HepG2 (cell line): ENCODE measurements around the gene NT5DC1. TPM values are rescaled to one million over a fixed set of nuclear protein-coding genes. Genes with fewer than 3 reads are reported as not detected.

Experiments
- CAMTA2 ChIP-seq: sonication (generic); formaldehyde crosslinking; IDR thresholded peaks from 2 replicates; pipeline ENCODE4 v1.4.0; 2020; ENCODE audit warnings: mild to moderate bottlenecking, missing genetic modification reagents, borderline replicate concordance
- FOSL2 ChIP-seq: sonication (generic); formaldehyde crosslinking; IDR thresholded peaks from 2 replicates; pipeline ENCODE4 v1.4.0; 2020; ENCODE audit warnings: missing genetic modification reagents
- FOXA1 ChIP-seq, 2 experiments: fragments of 450-650 bp in 1 of 2; sonication (generic) in 1 of 2; formaldehyde crosslinking in 1 of 2; IDR thresholded peaks; 2 replicates each; pipeline versions ENCODE4 v1.4.0 to v1.6.1; 2016 to 2020; ENCODE audit warnings: missing genetic modification reagents in 1 of 2
- GATAD1 ChIP-seq: IDR thresholded peaks from 2 replicates; pipeline ENCODE4 v1.6.1; 2016; ENCODE audit warnings: missing genetic modification reagents, missing compliant biosample characterization
- NFE2 ChIP-seq: sonication (generic); formaldehyde crosslinking; IDR thresholded peaks from 2 replicates; pipeline ENCODE4 v1.4.0; 2020; ENCODE audit warnings: missing genetic modification reagents
- NFE2L2 ChIP-seq: fragments of 150-350 bp; IDR thresholded peaks from 2 replicates; pipeline ENCODE4 v1.6.1; 2014; ENCODE audit warnings: low read length
- NR2C2 ChIP-seq: sonication (generic); formaldehyde crosslinking; IDR thresholded peaks from 2 replicates; pipeline ENCODE4 v1.4.0; 2020; ENCODE audit warnings: missing genetic modification reagents, mild to moderate bottlenecking, moderate library complexity, borderline replicate concordance
- PHB2 ChIP-seq: fragments of 450-650 bp; IDR thresholded peaks from 2 replicates; pipeline ENCODE4 v1.6.1; 2018; ENCODE audit not compliant: partially characterized antibody
- SAP130 ChIP-seq: IDR thresholded peaks from 2 replicates; pipeline ENCODE4 v1.6.1; 2016; ENCODE audit warnings: low read depth
- SIX4 ChIP-seq: sonication (generic); formaldehyde crosslinking; IDR thresholded peaks from 2 replicates; pipeline ENCODE4 v1.4.0; 2020; ENCODE audit warnings: missing genetic modification reagents
- SSRP1 ChIP-seq: IDR thresholded peaks from 2 replicates; pipeline ENCODE4 v1.6.1; 2016; ENCODE audit warnings: control low read depth
- ZNF10 ChIP-seq: sonication (generic); formaldehyde crosslinking; IDR thresholded peaks from 2 replicates; pipeline ENCODE4 v1.4.0; 2020; ENCODE audit warnings: mild to moderate bottlenecking, low read depth, missing genetic modification reagents, borderline replicate concordance
- ZNF124 ChIP-seq: sonication (generic); formaldehyde crosslinking; IDR thresholded peaks from 2 replicates; pipeline ENCODE4 v1.4.0; 2020; ENCODE audit warnings: missing genetic modification reagents
- ZNF292 ChIP-seq: sonication (generic); formaldehyde crosslinking; IDR thresholded peaks from 2 replicates; pipeline ENCODE4 v1.8.1; 2022; ENCODE audit warnings: mild to moderate bottlenecking, low read depth, missing genetic modification reagents, borderline replicate concordance
- ZNF652 ChIP-seq: IDR thresholded peaks from 2 replicates; pipeline ENCODE4 v1.6.1; 2016; ENCODE audit warnings: low read depth, borderline replicate concordance
- polyA plus RNA-seq, 8 experiments: library from polyadenylated mRNA; depleted of rRNA in 3 of 8; stranded (reverse) in 7 of 8; unstranded in 1 of 8; fragments of >200 nt; fragmentation: Illumina TruSeq in 4 of 8; extraction: Trizol in 4 of 8; gene quantifications; 2 replicates each; pipeline versions ENCODE4 v1.2.1 to v1.2.3, GENCODE V29; 2011 to 2016; ENCODE audit warnings: low read depth in 4 of 8, missing spikeins in 1 of 8, mixed read lengths in 1 of 8; ENCODE audit not compliant: insufficient read depth in 1 of 8
- total RNA-seq, 5 experiments: library from RNA; depleted of rRNA; stranded (reverse); fragments of >200 nt; fragmentation: Illumina TruSeq; extraction: Trizol; gene quantifications; 2 replicates each; pipeline ENCODE4 v1.2.3, GENCODE V29; 2016; ENCODE audit warnings: low read depth in 1 of 5
- TF ChIP-seq, protein P1 (sequence below): sonication (generic); formaldehyde crosslinking; IDR thresholded peaks from 2 replicates; pipeline ENCODE4 v1.4.0; 2020; ENCODE audit warnings: missing genetic modification reagents, borderline replicate concordance
- TF ChIP-seq, protein P2 (sequence below): sonication (generic); formaldehyde crosslinking; IDR thresholded peaks from 2 replicates; pipeline ENCODE4 v1.4.0; 2020; ENCODE audit warnings: low read depth, missing genetic modification reagents
- TF ChIP-seq, protein P3 (sequence below): sonication (generic); formaldehyde crosslinking; IDR thresholded peaks from 2 replicates; pipeline ENCODE4 v1.4.0; 2020; ENCODE audit warnings: missing genetic modification reagents, mild to moderate bottlenecking, borderline replicate concordance
- TF ChIP-seq, protein P4 (sequence below): sonication (generic); formaldehyde crosslinking; IDR thresholded peaks from 2 replicates; pipeline ENCODE4 v1.4.0; 2020; ENCODE audit warnings: missing genetic modification reagents

Gene NT5DC1
- total and polyA plus RNA-seq, 2 of the 13 experiments (the other 11 are each of a cell fraction or from before 2014, with no cell fraction given) = 27.0 to 56.1 TPM

DNA sequence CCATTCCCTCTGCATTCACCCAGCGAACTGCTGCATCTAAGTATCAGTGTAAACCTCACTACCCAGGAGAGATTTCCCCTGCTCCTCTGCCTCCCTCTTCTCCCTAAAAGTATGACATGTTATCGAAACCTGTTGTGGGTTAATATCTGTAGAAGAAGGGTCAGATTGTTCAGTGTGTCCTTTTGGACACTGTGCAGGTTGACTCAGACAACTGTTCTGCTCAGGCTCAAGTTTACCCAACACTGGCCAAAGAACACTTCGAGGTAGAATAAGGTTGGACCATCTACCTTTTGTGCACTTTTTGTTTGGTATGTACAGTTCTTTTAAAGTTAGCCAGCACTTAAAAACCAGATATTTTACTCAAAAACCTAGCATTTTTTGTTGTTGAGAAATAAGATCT, 4.6 kb downstream of the NT5DC1 start (continued):
- TF ChIP-seq, protein P1, sequence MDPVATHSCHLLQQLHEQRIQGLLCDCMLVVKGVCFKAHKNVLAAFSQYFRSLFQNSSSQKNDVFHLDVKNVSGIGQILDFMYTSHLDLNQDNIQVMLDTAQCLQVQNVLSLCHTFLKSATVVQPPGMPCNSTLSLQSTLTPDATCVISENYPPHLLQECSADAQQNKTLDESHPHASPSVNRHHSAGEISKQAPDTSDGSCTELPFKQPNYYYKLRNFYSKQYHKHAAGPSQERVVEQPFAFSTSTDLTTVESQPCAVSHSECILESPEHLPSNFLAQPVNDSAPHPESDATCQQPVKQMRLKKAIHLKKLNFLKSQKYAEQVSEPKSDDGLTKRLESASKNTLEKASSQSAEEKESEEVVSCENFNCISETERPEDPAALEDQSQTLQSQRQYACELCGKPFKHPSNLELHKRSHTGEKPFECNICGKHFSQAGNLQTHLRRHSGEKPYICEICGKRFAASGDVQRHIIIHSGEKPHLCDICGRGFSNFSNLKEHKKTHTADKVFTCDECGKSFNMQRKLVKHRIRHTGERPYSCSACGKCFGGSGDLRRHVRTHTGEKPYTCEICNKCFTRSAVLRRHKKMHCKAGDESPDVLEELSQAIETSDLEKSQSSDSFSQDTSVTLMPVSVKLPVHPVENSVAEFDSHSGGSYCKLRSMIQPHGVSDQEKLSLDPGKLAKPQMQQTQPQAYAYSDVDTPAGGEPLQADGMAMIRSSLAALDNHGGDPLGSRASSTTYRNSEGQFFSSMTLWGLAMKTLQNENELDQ (CRISPR knock-in tag) = no peak
- TF ChIP-seq CAMTA2 (no peak), SIX4 (CRISPR knock-in tag) (no peak), PHB2 (no peak), GATAD1 (CRISPR knock-in tag) (no peak), NFE2 (CRISPR knock-in tag) (no peak), ZNF10 (CRISPR knock-in tag) (no peak), SSRP1 (CRISPR knock-in tag) (no peak), ZNF292 (peak; percentile 63; the same call in 1 of the 2 replicates), FOXA1 (IDR thresholded peaks at IDR 0.05) (no peak), FOXA1 (CRISPR knock-in tag; IDR thresholded peaks at IDR 0.05) (peak; percentile 46; the same call in 1 of the 2 replicates), FOSL2 (CRISPR knock-in tag) (peak; percentile 72), NFE2L2 (no peak), SAP130 (CRISPR knock-in tag) (peak; percentile 50; the same call in 1 of the 2 replicates), ZNF652 (CRISPR knock-in tag) (peak; percentile 77), NR2C2 (CRISPR knock-in tag) (no peak), ZNF124 (CRISPR knock-in tag) (no peak)
- TF ChIP-seq, protein P2, sequence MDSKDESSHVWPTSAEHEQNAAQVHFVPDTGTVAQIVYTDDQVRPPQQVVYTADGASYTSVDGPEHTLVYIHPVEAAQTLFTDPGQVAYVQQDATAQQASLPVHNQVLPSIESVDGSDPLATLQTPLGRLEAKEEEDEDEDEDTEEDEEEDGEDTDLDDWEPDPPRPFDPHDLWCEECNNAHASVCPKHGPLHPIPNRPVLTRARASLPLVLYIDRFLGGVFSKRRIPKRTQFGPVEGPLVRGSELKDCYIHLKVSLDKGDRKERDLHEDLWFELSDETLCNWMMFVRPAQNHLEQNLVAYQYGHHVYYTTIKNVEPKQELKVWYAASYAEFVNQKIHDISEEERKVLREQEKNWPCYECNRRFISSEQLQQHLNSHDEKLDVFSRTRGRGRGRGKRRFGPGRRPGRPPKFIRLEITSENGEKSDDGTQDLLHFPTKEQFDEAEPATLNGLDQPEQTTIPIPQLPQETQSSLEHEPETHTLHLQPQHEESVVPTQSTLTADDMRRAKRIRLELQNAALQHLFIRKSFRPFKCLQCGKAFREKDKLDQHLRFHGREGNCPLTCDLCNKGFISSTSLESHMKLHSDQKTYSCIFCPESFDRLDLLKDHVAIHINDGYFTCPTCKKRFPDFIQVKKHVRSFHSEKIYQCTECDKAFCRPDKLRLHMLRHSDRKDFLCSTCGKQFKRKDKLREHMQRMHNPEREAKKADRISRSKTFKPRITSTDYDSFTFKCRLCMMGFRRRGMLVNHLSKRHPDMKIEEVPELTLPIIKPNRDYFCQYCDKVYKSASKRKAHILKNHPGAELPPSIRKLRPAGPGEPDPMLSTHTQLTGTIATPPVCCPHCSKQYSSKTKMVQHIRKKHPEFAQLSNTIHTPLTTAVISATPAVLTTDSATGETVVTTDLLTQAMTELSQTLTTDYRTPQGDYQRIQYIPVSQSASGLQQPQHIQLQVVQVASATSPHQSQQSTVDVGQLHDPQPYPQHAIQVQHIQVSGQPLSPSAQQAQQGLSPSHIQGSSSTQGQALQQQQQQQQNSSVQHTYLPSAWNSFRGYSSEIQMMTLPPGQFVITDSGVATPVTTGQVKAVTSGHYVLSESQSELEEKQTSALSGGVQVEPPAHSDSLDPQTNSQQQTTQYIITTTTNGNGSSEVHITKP (CRISPR knock-in tag) = no peak
- TF ChIP-seq, protein P3, sequence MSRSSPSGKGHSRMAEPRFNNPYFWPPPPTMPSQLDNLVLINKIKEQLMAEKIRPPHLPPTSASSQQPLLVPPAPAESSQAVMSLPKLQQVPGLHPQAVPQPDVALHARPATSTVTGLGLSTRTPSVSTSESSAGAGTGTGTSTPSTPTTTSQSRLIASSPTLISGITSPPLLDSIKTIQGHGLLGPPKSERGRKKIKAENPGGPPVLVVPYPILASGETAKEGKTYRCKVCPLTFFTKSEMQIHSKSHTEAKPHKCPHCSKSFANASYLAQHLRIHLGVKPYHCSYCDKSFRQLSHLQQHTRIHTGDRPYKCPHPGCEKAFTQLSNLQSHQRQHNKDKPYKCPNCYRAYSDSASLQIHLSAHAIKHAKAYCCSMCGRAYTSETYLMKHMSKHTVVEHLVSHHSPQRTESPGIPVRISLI (CRISPR knock-in tag) = no peak
- TF ChIP-seq, protein P4, sequence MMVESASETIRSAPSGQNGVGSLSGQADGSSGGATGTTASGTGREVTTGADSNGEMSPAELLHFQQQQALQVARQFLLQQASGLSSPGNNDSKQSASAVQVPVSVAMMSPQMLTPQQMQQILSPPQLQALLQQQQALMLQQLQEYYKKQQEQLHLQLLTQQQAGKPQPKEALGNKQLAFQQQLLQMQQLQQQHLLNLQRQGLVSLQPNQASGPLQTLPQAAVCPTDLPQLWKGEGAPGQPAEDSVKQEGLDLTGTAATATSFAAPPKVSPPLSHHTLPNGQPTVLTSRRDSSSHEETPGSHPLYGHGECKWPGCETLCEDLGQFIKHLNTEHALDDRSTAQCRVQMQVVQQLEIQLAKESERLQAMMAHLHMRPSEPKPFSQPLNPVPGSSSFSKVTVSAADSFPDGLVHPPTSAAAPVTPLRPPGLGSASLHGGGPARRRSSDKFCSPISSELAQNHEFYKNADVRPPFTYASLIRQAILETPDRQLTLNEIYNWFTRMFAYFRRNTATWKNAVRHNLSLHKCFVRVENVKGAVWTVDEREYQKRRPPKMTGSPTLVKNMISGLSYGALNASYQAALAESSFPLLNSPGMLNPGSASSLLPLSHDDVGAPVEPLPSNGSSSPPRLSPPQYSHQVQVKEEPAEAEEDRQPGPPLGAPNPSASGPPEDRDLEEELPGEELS (CRISPR knock-in tag) = peak; percentile 53; the same call in 1 of the 2 replicates
